ENCODE measurements around the gene TMEM87A.

The TMEM87A gene

GRCh38 chr15:42182328-42182886 is 90.8 kb downstream of the TMEM87A start:
- TF ChIP-seq EZH2 (IDR thresholded peaks at IDR 0.05; ENCODE audit: borderline replicate concordance, low read depth, low read length, severe bottlenecking) (no peak), CTCF (IDR thresholded peaks at IDR 0.05; ENCODE audit: borderline replicate concordance, extremely low read depth, low read length, poor library complexity, severe bottlenecking) (no peak)
- no peak overlapping the region for H3K4me3 ChIP-seq (ENCODE audit: low read depth in 1 of 2, low read length in 2 of 2)
- no peak overlapping the region for H2AFZ ChIP-seq (ENCODE audit: low read depth, low read length)
- H3K79me2 ChIP-seq (ENCODE audit: insufficient read depth, low read length) = no peaks in the 10 kb centered on the region
- peaks cover 66% of the 10 kb centered on the region for H3K36me3 ChIP-seq (ENCODE audit: insufficient read depth, low read length)
- no peak overlapping the region for H3K27ac ChIP-seq (ENCODE audit: low read length)
- ATAC-seq (ENCODE audit: insufficient read depth, low read depth) (no peak), DNase-seq (no peak)
- no peak overlapping the region for H3K4me2 ChIP-seq (ENCODE audit: insufficient read depth, low read length)
- H3K4me1 ChIP-seq (ENCODE audit: insufficient read depth, low read length) = no peaks in the 10 kb centered on the region
- no peak overlapping the region for H3K9ac ChIP-seq (ENCODE audit: low read depth, low read length)
- no peaks in the 10 kb centered on the region for H4K20me1 ChIP-seq (ENCODE audit: insufficient read depth, low read length)
- no peaks in the 10 kb centered on the region for H3K9me3 ChIP-seq (ENCODE audit: insufficient read depth, low read length, severe bottlenecking)
- H3K27me3 ChIP-seq (ENCODE audit: insufficient read depth, low read length, poor library complexity) = no peaks in the 10 kb centered on the region

GRCh38 chr15:42178056-42178455 is 95.2 kb downstream of the TMEM87A start:
- ATAC-seq (ENCODE audit: insufficient read depth, low read depth) (no peak), DNase-seq (no peak)
- Histone ChIP-seq H3K36me3 (ENCODE audit: insufficient read depth, low read length) (peaks cover 53% of the 10 kb centered on the region), H2AFZ (ENCODE audit: low read depth, low read length) (no peak overlapping the region), H3K27me3 (ENCODE audit: insufficient read depth, low read length, poor library complexity) (no peaks in the 10 kb centered on the region), H3K4me3 (ENCODE audit: low read depth in 1 of 2, low read length in 2 of 2) (no peak overlapping the region), H4K20me1 (ENCODE audit: insufficient read depth, low read length) (no peaks in the 10 kb centered on the region), H3K79me2 (ENCODE audit: insufficient read depth, low read length) (no peaks in the 10 kb centered on the region), H3K9me3 (ENCODE audit: insufficient read depth, low read length, severe bottlenecking) (no peaks in the 10 kb centered on the region), H3K9ac (ENCODE audit: low read depth, low read length) (no peak overlapping the region), H3K4me2 (ENCODE audit: insufficient read depth, low read length) (no peak overlapping the region), H3K27ac (ENCODE audit: low read length) (no peak overlapping the region), H3K4me1 (ENCODE audit: insufficient read depth, low read length) (no peaks in the 10 kb centered on the region)
- no peak for TF ChIP-seq CTCF (IDR thresholded peaks at IDR 0.05; ENCODE audit: borderline replicate concordance, extremely low read depth, low read length, poor library complexity, severe bottlenecking)
- no peak for TF ChIP-seq EZH2 (IDR thresholded peaks at IDR 0.05; ENCODE audit: borderline replicate concordance, low read depth, low read length, severe bottlenecking)

GRCh38 chr15:42175671-42176070 is 97.6 kb downstream of the TMEM87A start:
- peaks cover 60% of the 10 kb centered on the region for H3K36me3 ChIP-seq (ENCODE audit: insufficient read depth, low read length)
- no peak overlapping the region for H3K9ac ChIP-seq (ENCODE audit: low read depth, low read length)
- H3K4me2 ChIP-seq (ENCODE audit: insufficient read depth, low read length) = no peak overlapping the region
- no peaks in the 10 kb centered on the region for H4K20me1 ChIP-seq (ENCODE audit: insufficient read depth, low read length)
- no peaks in the 10 kb centered on the region for H3K27me3 ChIP-seq (ENCODE audit: insufficient read depth, low read length, poor library complexity)
- no peak for TF ChIP-seq EZH2 (IDR thresholded peaks at IDR 0.05; ENCODE audit: borderline replicate concordance, low read depth, low read length, severe bottlenecking)
- TF ChIP-seq CTCF (IDR thresholded peaks at IDR 0.05; ENCODE audit: borderline replicate concordance, extremely low read depth, low read length, poor library complexity, severe bottlenecking) = no peak
- no peak for ATAC-seq (ENCODE audit: insufficient read depth, low read depth)
- no peak overlapping the region for H3K27ac ChIP-seq (ENCODE audit: low read length)
- DNase-seq = no peak
- no peaks in the 10 kb centered on the region for H3K4me1 ChIP-seq (ENCODE audit: insufficient read depth, low read length)
- H2AFZ ChIP-seq (ENCODE audit: low read depth, low read length) = no peak overlapping the region
- H3K9me3 ChIP-seq (ENCODE audit: insufficient read depth, low read length, severe bottlenecking) = no peaks in the 10 kb centered on the region
- no peaks in the 10 kb centered on the region for H3K79me2 ChIP-seq (ENCODE audit: insufficient read depth, low read length)
- H3K4me3 ChIP-seq (ENCODE audit: low read depth in 1 of 2, low read length in 2 of 2) = no peak overlapping the region

GRCh38 chr15:42172475-42172874 is 100.8 kb downstream of the TMEM87A start:
- H3K4me3 ChIP-seq (ENCODE audit: low read depth in 1 of 2, low read length in 2 of 2) = no peak overlapping the region
- DNase-seq (no peak), ATAC-seq (ENCODE audit: insufficient read depth, low read depth) (no peak)
- no peaks in the 10 kb centered on the region for H3K9me3 ChIP-seq (ENCODE audit: insufficient read depth, low read length, severe bottlenecking)
- no peaks in the 10 kb centered on the region for H3K4me1 ChIP-seq (ENCODE audit: insufficient read depth, low read length)
- H2AFZ ChIP-seq (ENCODE audit: low read depth, low read length) = no peak overlapping the region
- H3K9ac ChIP-seq (ENCODE audit: low read depth, low read length) = no peak overlapping the region
- no peaks in the 10 kb centered on the region for H3K79me2 ChIP-seq (ENCODE audit: insufficient read depth, low read length)
- H3K36me3 ChIP-seq (ENCODE audit: insufficient read depth, low read length) = peaks cover 64% of the 10 kb centered on the region
- no peaks in the 10 kb centered on the region for H3K27me3 ChIP-seq (ENCODE audit: insufficient read depth, low read length, poor library complexity)
- no peaks in the 10 kb centered on the region for H4K20me1 ChIP-seq (ENCODE audit: insufficient read depth, low read length)
- TF ChIP-seq EZH2 (IDR thresholded peaks at IDR 0.05; ENCODE audit: borderline replicate concordance, low read depth, low read length, severe bottlenecking) = no peak
- no peak for TF ChIP-seq CTCF (IDR thresholded peaks at IDR 0.05; ENCODE audit: borderline replicate concordance, extremely low read depth, low read length, poor library complexity, severe bottlenecking)
- H3K27ac ChIP-seq (ENCODE audit: low read length) = no peak overlapping the region
- no peak overlapping the region for H3K4me2 ChIP-seq (ENCODE audit: insufficient read depth, low read length)

Measured in DND-41 (cell line).